Colonic mucosa (tissue), 4 donors: ENCODE data around the gene CTNND2. TPM values are rescaled to one million over a fixed set of nuclear protein-coding genes. Genes with fewer than 3 reads are reported as not detected.

Source experiments
- DNase-seq: peaks from one replicate; pipeline ENCODE4 v3.0.0-alpha.2; 2020
- H3K27ac ChIP-seq: fragments of 200-600 bp; one replicate; pipeline ENCODE4 v1.8.0; 2021
- H3K27me3 ChIP-seq: fragments of 200-600 bp; one replicate; pipeline ENCODE4 v1.8.0; 2021
- H3K36me3 ChIP-seq: fragments of 200-600 bp; one replicate; pipeline ENCODE4 v1.8.0; 2021
- H3K4me1 ChIP-seq: fragments of 200-600 bp; one replicate; pipeline ENCODE4 v1.8.0; 2021; ENCODE audit warnings: mild to moderate bottlenecking
- H3K4me3 ChIP-seq: fragments of 200-600 bp; one replicate; pipeline ENCODE4 v1.8.0; 2021
- H3K9ac ChIP-seq, 2 donors: one replicate each; pipeline ENCODE4 v1.7.0; 2013; ENCODE audit warnings: control low read depth in 2 of 2, low read depth in 2 of 2, low read length in 2 of 2
- H3K9me3 ChIP-seq: fragments of 200-600 bp; one replicate; pipeline ENCODE4 v1.8.0; 2021
- intact Hi-C: fragments of 100-400 bp; cut with DNase I; formaldehyde crosslinking; loops from one replicate; pipeline ENCODE4 v1.14.1; 2022
- total RNA-seq, 2 donors: library from RNA; stranded (reverse); fragmentation: NEBNext Ultra II Directional in 1 of 2; extraction: Animal tissue kit (Norgen Biotek cat#: 25700) in 1 of 2; gene quantifications; one replicate each; pipeline ENCODE4 v1.2.1, GENCODE V29; 2021
- TF ChIP-seq, protein P1 (sequence below): fragments of 200-600 bp; IDR thresholded peaks from one replicate; pipeline ENCODE4 v1.8.0; 2022; ENCODE audit warnings: antibody characterized with exemption, mild to moderate bottlenecking
- donor health status: healthy.
- donor health status: DM: no; HTN: no; CAD: no.
- donor health status: DM: no; HTN: no; CAD: no.

CTNND2 gene
- total RNA-seq, 2 donors from 2014 or later = 1.1 TPM

DNA sequence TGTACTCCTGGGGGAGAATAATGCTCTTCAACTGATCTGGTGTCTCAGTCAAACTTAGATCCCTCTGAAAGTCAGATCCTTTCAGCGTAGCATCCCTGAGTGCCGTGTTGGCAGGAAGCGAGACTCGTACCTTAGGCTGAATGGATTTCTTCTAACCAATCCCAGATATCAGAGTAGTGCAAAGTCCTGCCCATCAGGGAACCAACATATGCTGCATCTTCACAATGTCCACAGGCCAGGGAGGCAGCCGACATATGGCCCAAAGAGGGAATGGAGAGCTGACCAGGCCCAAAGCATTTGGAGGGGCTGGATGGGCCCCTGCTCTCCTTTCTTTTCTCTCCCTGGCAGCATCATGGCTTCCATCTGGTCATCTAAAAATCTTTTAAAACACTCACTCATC lies 646.2 kb downstream of the CTNND2 start:
- DNase-seq = no peak
- no peaks in the 10 kb centered on the region for H3K9me3 ChIP-seq
- TF ChIP-seq, protein P1, sequence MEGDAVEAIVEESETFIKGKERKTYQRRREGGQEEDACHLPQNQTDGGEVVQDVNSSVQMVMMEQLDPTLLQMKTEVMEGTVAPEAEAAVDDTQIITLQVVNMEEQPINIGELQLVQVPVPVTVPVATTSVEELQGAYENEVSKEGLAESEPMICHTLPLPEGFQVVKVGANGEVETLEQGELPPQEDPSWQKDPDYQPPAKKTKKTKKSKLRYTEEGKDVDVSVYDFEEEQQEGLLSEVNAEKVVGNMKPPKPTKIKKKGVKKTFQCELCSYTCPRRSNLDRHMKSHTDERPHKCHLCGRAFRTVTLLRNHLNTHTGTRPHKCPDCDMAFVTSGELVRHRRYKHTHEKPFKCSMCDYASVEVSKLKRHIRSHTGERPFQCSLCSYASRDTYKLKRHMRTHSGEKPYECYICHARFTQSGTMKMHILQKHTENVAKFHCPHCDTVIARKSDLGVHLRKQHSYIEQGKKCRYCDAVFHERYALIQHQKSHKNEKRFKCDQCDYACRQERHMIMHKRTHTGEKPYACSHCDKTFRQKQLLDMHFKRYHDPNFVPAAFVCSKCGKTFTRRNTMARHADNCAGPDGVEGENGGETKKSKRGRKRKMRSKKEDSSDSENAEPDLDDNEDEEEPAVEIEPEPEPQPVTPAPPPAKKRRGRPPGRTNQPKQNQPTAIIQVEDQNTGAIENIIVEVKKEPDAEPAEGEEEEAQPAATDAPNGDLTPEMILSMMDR = no peak
- no peaks in the 10 kb centered on the region for H3K36me3 ChIP-seq
- H3K27ac ChIP-seq = no peak overlapping the region
- H3K27me3 ChIP-seq = no peaks in the 10 kb centered on the region
- no peak overlapping the region for H3K4me3 ChIP-seq
- H3K9ac ChIP-seq = no peak overlapping the region
- intact Hi-C loops = no loop called here
- no peaks in the 10 kb centered on the region for H3K4me1 ChIP-seq

DNA sequence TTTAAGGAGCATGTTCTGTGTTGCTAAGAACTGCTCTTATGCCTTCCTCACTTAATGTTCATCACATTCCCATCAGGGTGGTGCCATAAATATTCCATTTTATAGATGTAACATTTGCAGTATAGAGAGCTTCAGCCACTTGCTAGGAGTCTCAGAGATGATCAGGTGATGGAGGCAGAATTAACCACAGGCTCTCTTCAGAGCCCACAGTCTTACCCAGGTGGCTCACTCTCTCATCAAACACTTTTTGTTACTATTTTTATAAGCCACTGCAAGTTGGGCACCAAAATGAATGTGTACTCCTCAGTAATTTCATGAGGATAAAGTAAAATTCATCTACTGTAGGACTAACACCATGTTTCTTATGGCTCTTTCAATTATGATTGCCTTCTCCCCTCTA lies 651.7 kb downstream of the CTNND2 start:
- Histone ChIP-seq H3K27me3 (no peaks in the 10 kb centered on the region), H3K4me3 (no peak overlapping the region), H3K9me3 (no peaks in the 10 kb centered on the region), H3K4me1 (no peaks in the 10 kb centered on the region), H3K36me3 (no peaks in the 10 kb centered on the region), H3K9ac (no peak overlapping the region), H3K27ac (no peak overlapping the region)
- TF ChIP-seq, protein P1 = no peak
- intact Hi-C loops = no loop called here
- no peak for DNase-seq

DNA sequence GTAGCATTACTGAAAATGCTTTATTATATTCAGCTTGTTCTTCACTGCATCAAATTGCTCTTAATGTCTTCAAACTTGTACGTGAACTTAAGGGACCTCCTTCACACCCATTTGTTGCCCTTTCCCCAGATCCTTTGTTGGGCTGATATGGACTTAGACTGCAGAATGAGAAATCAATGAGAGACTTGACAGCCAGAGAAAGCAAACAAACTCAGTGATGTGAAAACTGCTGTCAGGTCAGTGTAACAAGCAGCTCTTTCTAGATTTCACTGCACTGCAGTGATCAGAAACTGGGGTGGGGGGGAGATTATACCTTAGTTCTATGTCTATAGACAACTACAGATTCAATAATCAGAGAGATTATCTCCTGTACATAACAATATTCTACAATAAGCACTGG lies 652.2 kb downstream of the CTNND2 start:
- TF ChIP-seq, protein P1 = no peak
- Histone ChIP-seq H3K4me1 (no peaks in the 10 kb centered on the region), H3K9me3 (no peaks in the 10 kb centered on the region), H3K36me3 (no peaks in the 10 kb centered on the region), H3K9ac (no peak overlapping the region), H3K27ac (no peak overlapping the region), H3K27me3 (no peaks in the 10 kb centered on the region), H3K4me3 (no peak overlapping the region)
- DNase-seq = no peak
- intact Hi-C loops = no loop called here

DNA sequence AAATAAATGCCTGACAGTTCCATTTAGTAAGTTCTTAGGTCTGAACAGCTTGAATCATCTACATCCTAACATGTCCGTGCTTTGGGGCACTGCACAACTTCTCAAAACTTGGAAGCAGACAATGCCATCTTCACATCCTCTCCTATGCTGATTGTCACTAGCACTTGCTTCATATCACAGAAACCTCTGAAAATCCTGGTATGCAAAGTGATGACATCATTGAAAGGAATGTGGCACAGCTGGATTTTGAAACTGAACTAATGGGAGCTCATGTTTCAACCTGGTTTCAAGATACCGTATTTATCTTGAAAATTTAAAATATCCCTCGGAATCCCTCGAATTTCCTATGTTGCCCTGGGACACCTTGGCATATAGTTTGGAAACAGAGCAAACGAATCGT lies 653.0 kb downstream of the CTNND2 start:
- Histone ChIP-seq H3K27ac (no peak overlapping the region), H3K36me3 (no peaks in the 10 kb centered on the region), H3K4me3 (no peak overlapping the region), H3K27me3 (no peaks in the 10 kb centered on the region), H3K4me1 (no peaks in the 10 kb centered on the region), H3K9me3 (no peaks in the 10 kb centered on the region), H3K9ac (no peak overlapping the region)
- intact Hi-C loops = no loop called here
- DNase-seq = no peak
- TF ChIP-seq, protein P1 = no peak

DNA sequence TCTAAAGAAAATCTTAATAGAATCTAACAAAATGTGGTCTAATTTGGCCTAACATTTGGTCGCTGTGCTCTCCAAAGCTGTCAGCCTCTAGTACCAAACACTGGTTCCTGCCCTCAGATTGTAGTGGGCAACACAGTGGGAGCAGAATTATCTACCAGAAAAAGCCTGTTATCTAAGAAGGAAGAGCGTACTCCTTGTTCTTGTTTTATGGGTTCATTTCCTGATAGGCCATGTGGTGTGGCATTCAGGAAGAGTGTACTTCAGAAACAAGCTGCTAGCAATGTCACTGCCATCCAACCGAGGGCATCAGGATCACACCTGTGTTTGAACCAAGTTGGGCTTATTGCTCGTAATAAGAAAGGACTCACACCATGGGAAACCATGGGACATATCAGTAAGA lies 655.3 kb downstream of the CTNND2 start:
- Histone ChIP-seq H3K9ac (no peak overlapping the region), H3K27me3 (no peaks in the 10 kb centered on the region), H3K27ac (no peak overlapping the region), H3K36me3 (no peaks in the 10 kb centered on the region), H3K4me1 (no peaks in the 10 kb centered on the region), H3K9me3 (no peaks in the 10 kb centered on the region), H3K4me3 (no peak overlapping the region)
- TF ChIP-seq, protein P1 = no peak
- intact Hi-C loops = no loop called here
- no peak for DNase-seq

DNA sequence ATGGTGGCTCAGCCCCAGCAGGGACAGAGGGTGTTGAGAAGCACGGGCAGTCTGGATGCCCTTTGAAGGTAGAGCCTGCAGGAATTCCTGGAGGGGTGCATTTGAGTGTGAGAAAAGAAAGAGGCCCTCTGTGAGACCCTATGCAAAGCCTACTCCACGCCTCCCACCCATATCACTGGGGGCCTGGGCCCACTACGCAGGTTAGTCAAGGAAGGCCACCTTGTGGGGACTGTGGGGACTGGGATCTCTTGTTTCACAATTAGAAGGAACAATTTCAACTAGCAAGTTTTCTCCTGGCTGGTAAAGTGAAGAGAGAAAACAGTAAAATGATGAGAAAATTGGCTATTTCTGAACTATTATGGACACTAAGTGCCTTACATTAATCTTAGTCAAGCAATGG lies 657.0 kb downstream of the CTNND2 start:
- intact Hi-C loops = no loop called here
- H3K27me3 ChIP-seq = no peaks in the 10 kb centered on the region
- no peak for DNase-seq
- TF ChIP-seq, protein P1 = no peak
- no peak overlapping the region for H3K4me3 ChIP-seq
- no peak overlapping the region for H3K9ac ChIP-seq
- H3K9me3 ChIP-seq = no peaks in the 10 kb centered on the region
- no peaks in the 10 kb centered on the region for H3K36me3 ChIP-seq
- no peak overlapping the region for H3K27ac ChIP-seq
- H3K4me1 ChIP-seq = no peaks in the 10 kb centered on the region
